DMS 273 treated with DMSO at 0.1 percent for 48 hours (cell line): Measurements from ENCODE around the gene ERFL.
"Not testable (repeated sequence)": the region's sequence is repeated elsewhere in the genome, so short reads cannot be mapped to it uniquely, and the experiment has no call there.

Experiments used
- DNase-seq: peaks from one replicate; lab custom pipeline; 2025; lab: John Stamatoyannopoulos, UW

Gene ERFL

GRCh38 chr19:41877916-41878905, 50.0 kb downstream of the ERFL start:
- DNase-seq: no peak

- DNase-seq: no peak
Measured at GRCh38 chr19:41876847-41877832, 51.1 kb downstream of the ERFL start, which contains the start of gene CD79A. Gene CD79A, plus strand, starts transcription at chr19:41877279. Its CDS starts 26 bp downstream, at chr19:41877305.

- DNase-seq: not testable (repeated sequence)
Measured at GRCh38 chr19:41875973-41876372, 52.3 kb downstream of the ERFL start.

- DNase-seq: peak; percentile 67
Measured at GRCh38 chr19:41872775-41873647, 55.2 kb downstream of the ERFL start.

- no peak for DNase-seq
Measured at GRCh38 chr19:41872384-41872774, 55.9 kb downstream of the ERFL start.

GRCh38 chr19:41871573-41872383, 56.5 kb downstream of the ERFL start:
- no peak for DNase-seq

GRCh38 chr19:41870401-41870873, 57.8 kb downstream of the ERFL start:
- DNase-seq: no peak

- DNase-seq: no peak
Measured at GRCh38 chr19:41869374-41869955, 58.8 kb downstream of the ERFL start.

GRCh38 chr19:41868989-41869300, 59.3 kb downstream of the ERFL start:
- no peak for DNase-seq

GRCh38 chr19:41868120-41868988, 59.9 kb downstream of the ERFL start:
- DNase-seq: no peak

GRCh38 chr19:41866284-41866683, 62.0 kb downstream of the ERFL start:
- DNase-seq: no peak

- no peak for DNase-seq
Measured at GRCh38 chr19:41864374-41864773, 63.9 kb downstream of the ERFL start.

GRCh38 chr19:41863209-41863931, 64.9 kb downstream of the ERFL start:
- no peak for DNase-seq

- no peak for DNase-seq
Measured at GRCh38 chr19:41862445-41862986, 65.7 kb downstream of the ERFL start.

- no peak for DNase-seq
Measured at GRCh38 chr19:41861846-41862245, 66.4 kb downstream of the ERFL start.

GRCh38 chr19:41861116-41861768, 67.0 kb downstream of the ERFL start:
- no peak for DNase-seq

- DNase-seq: no peak
Measured at GRCh38 chr19:41860419-41861115, 67.7 kb downstream of the ERFL start.
